Adipocyte (in vitro differentiated cells): ENCODE measurements around the gene C17orf67.
A peak's percentile ranks its signal among the peaks of the same experiment; 100 is the strongest.
"Not testable (repeated sequence)": the region's sequence is repeated elsewhere in the genome, so short reads cannot be mapped to it uniquely, and the experiment has no call there.

Source experiments
- DNase-seq: peaks from one replicate; pipeline ENCODE4 v3.0.0-alpha.2; 2015; ENCODE audit warnings: low read depth
- H3K27me3 ChIP-seq: replicated peaks from 2 replicates; pipeline ENCODE4 v1.7.0; 2013; ENCODE audit warnings: mild to moderate bottlenecking, low read length, moderate library complexity; ENCODE audit not compliant: control insufficient read depth, insufficient read depth
- H3K36me3 ChIP-seq: 2 replicates; pipeline ENCODE4 v1.7.0; 2013; ENCODE audit warnings: low read length, mild to moderate bottlenecking, moderate library complexity; ENCODE audit not compliant: control insufficient read depth, insufficient read depth, severe bottlenecking
- H3K4me1 ChIP-seq: 2 replicates; pipeline ENCODE4 v1.7.0; 2013; ENCODE audit warnings: mild to moderate bottlenecking, low read length, moderate library complexity; ENCODE audit not compliant: control insufficient read depth, insufficient read depth
- H3K4me3 ChIP-seq: 2 replicates; pipeline ENCODE4 v1.7.0; 2013; ENCODE audit warnings: mild to moderate bottlenecking, low read length, moderate library complexity
- H3K9ac ChIP-seq: 2 replicates; pipeline ENCODE4 v1.7.0; 2013; ENCODE audit warnings: mild to moderate bottlenecking, low read length, moderate library complexity
- H3K9me3 ChIP-seq: 2 replicates; pipeline ENCODE4 v1.7.0; 2013; ENCODE audit warnings: mild to moderate bottlenecking, low read length, moderate library complexity; ENCODE audit not compliant: control insufficient read depth

The C17orf67 gene

GRCh38 chr17:56771975-56772374 is 61.7 kb downstream of the C17orf67 start:
- Histone ChIP-seq H3K9me3 (peaks cover 6% of the 10 kb centered on the region), H3K4me3 (no peak overlapping the region), H3K36me3 (no peaks in the 10 kb centered on the region), H3K27me3 (peaks cover 30% of the 10 kb centered on the region), H3K4me1 (no peaks in the 10 kb centered on the region), H3K9ac (no peak overlapping the region)
- no peak for DNase-seq

- Histone ChIP-seq H3K9me3 (peaks cover 6% of the 10 kb centered on the region), H3K4me1 (no peaks in the 10 kb centered on the region), H3K36me3 (no peaks in the 10 kb centered on the region), H3K9ac (no peak overlapping the region), H3K4me3 (no peak overlapping the region), H3K27me3 (peaks cover 30% of the 10 kb centered on the region)
- no peak for DNase-seq
Measured at GRCh38 chr17:56771563-56771962, 62.2 kb downstream of the C17orf67 start.

GRCh38 chr17:56770427-56770826 is 63.3 kb downstream of the C17orf67 start:
- Histone ChIP-seq H3K27me3 (peaks cover 35% of the 10 kb centered on the region), H3K4me3 (no peak overlapping the region), H3K4me1 (no peaks in the 10 kb centered on the region), H3K36me3 (no peaks in the 10 kb centered on the region), H3K9me3 (peaks cover 6% of the 10 kb centered on the region), H3K9ac (no peak overlapping the region)
- no peak for DNase-seq

- Histone ChIP-seq H3K36me3 (no peaks in the 10 kb centered on the region), H3K4me3 (no peak overlapping the region), H3K9me3 (no peaks in the 10 kb centered on the region), H3K9ac (no peak overlapping the region), H3K27me3 (peaks cover 8% of the 10 kb centered on the region), H3K4me1 (no peaks in the 10 kb centered on the region)
- no peak for DNase-seq
Measured at GRCh38 chr17:56765449-56765848, 68.3 kb downstream of the C17orf67 start.

- Histone ChIP-seq H3K4me3 (no peak overlapping the region), H3K36me3 (no peaks in the 10 kb centered on the region), H3K4me1 (no peaks in the 10 kb centered on the region), H3K9me3 (no peaks in the 10 kb centered on the region), H3K9ac (no peak overlapping the region), H3K27me3 (peaks cover 6% of the 10 kb centered on the region)
- DNase-seq = no peak
Measured at GRCh38 chr17:56762988-56763387, 70.7 kb downstream of the C17orf67 start.

- Histone ChIP-seq H3K9me3 (no peaks in the 10 kb centered on the region), H3K27me3 (peaks cover 6% of the 10 kb centered on the region), H3K9ac (no peak overlapping the region), H3K4me3 (no peak overlapping the region), H3K4me1 (no peaks in the 10 kb centered on the region), H3K36me3 (no peaks in the 10 kb centered on the region)
- DNase-seq = no peak
Measured at GRCh38 chr17:56762144-56762543, 71.6 kb downstream of the C17orf67 start.

- H3K9me3 ChIP-seq = no peaks in the 10 kb centered on the region
- H3K27me3 ChIP-seq = peaks cover 6% of the 10 kb centered on the region
- no peak overlapping the region for H3K9ac ChIP-seq
- DNase-seq = no peak
- H3K4me1 ChIP-seq = no peaks in the 10 kb centered on the region
- H3K4me3 ChIP-seq = no peak overlapping the region
- no peaks in the 10 kb centered on the region for H3K36me3 ChIP-seq
Measured at GRCh38 chr17:56761387-56761786, 72.3 kb downstream of the C17orf67 start.

GRCh38 chr17:56757611-56758010 is 76.1 kb downstream of the C17orf67 start:
- not testable (repeated sequence) for DNase-seq, H3K36me3 ChIP-seq, H3K27me3 ChIP-seq, H3K9me3 ChIP-seq, H3K4me3 ChIP-seq, H3K9ac ChIP-seq
- peaks cover 16% of the 10 kb centered on the region for H3K4me1 ChIP-seq

- Histone ChIP-seq H3K27me3 (no peaks in the 10 kb centered on the region), H3K4me1 (peaks cover 16% of the 10 kb centered on the region), H3K9me3 (no peaks in the 10 kb centered on the region), H3K9ac (no peak overlapping the region), H3K4me3 (no peak overlapping the region), H3K36me3 (no peaks in the 10 kb centered on the region)
- DNase-seq = peak; percentile 87
Measured at GRCh38 chr17:56756536-56756935, 77.2 kb downstream of the C17orf67 start.

- DNase-seq = no peak
- H3K4me1 ChIP-seq = peaks cover 16% of the 10 kb centered on the region
- no peaks in the 10 kb centered on the region for H3K9me3 ChIP-seq
- no peaks in the 10 kb centered on the region for H3K36me3 ChIP-seq
- H3K27me3 ChIP-seq = no peaks in the 10 kb centered on the region
- no peak overlapping the region for H3K4me3 ChIP-seq
- no peak overlapping the region for H3K9ac ChIP-seq
Measured at GRCh38 chr17:56755310-56755709, 78.4 kb downstream of the C17orf67 start.

GRCh38 chr17:56754523-56755208 is 79.1 kb downstream of the C17orf67 start:
- Histone ChIP-seq H3K9ac (peak overlapping the region; percentile 51), H3K4me3 (no peak overlapping the region), H3K4me1 (peaks cover 16% of the 10 kb centered on the region), H3K9me3 (no peaks in the 10 kb centered on the region), H3K27me3 (no peaks in the 10 kb centered on the region), H3K36me3 (no peaks in the 10 kb centered on the region)
- peak; percentile 34 for DNase-seq

- no peak for DNase-seq
- Histone ChIP-seq H3K36me3 (no peaks in the 10 kb centered on the region), H3K4me3 (no peak overlapping the region), H3K4me1 (peaks cover 16% of the 10 kb centered on the region), H3K9ac (no peak overlapping the region), H3K27me3 (no peaks in the 10 kb centered on the region), H3K9me3 (no peaks in the 10 kb centered on the region)
Measured at GRCh38 chr17:56752263-56752836, 81.4 kb downstream of the C17orf67 start.
